C4-2B (cell line): ENCODE data around the gene HYKK.

ENCODE experiments used
- CTCF ChIP-seq: fragments of 450-650 bp; conservative IDR thresholded peaks from 2 replicates; pipeline ENCODE4 v1.5.1; 2017; ENCODE audit warnings: mild to moderate bottlenecking
- ZFX ChIP-seq: fragments of 450-650 bp; IDR thresholded peaks from 2 replicates; pipeline ENCODE4 v1.6.1; 2017

GRCh38 chr15:78567531-78567930 is 60.2 kb downstream of the HYKK start:
- TF ChIP-seq CTCF (no peak), ZFX (no peak)
